Measurements from ENCODE around the gene NEK6. TPM values are rescaled to one million over a fixed set of nuclear protein-coding genes. Genes with fewer than 3 reads are reported as not detected.

Gene NEK6
- total and polyA plus RNA-seq, 5 donors from 2014 or later = 3.5 to 17.0 (median 3.7) TPM

GRCh38 chr9:124366476-124367220, 108.9 kb downstream of the NEK6 start:
- Mint-ChIP-seq H3K4me3 (no peak overlapping the region), H3K27ac (peak overlapping the region; percentile 2 to 72 (median 16)), H3K27me3 (no peaks in the 10 kb centered on the region), H3K4me1 (peaks cover 25 to 60% (median 35%) of the 10 kb centered on the region in 4 donors), H3K9me3 (no peaks in the 10 kb centered on the region), H3K36me3 (peaks cover 23% of the 10 kb centered on the region)
- Histone ChIP-seq H3K27ac (ENCODE audit: insufficient read depth, low read length, poor library complexity, severe bottlenecking) (no peak overlapping the region), H3K27me3 (ENCODE audit: control insufficient read depth, insufficient read depth, low read length) (no peaks in the 10 kb centered on the region), H3K9me3 (ENCODE audit: control insufficient read depth in 2 of 2, low read length in 2 of 2) (no peaks in the 10 kb centered on the region), H3K36me3 (ENCODE audit: control insufficient read depth, insufficient read depth, low read length) (peaks cover 4% of the 10 kb centered on the region), H3K4me3 (ENCODE audit: low read depth, low read length) (no peak overlapping the region), H3K4me1 (ENCODE audit: control insufficient read depth, insufficient read depth, low read length, poor library complexity, severe bottlenecking) (no peaks in the 10 kb centered on the region)
- ATAC-seq (ENCODE audit: low read depth in 2 of 2) (no peak), DNase-seq (no peak)

GRCh38 chr9:124368692-124369091, 110.9 kb downstream of the NEK6 start:
- DNase-seq = no peak
- Histone ChIP-seq H3K36me3 (ENCODE audit: control insufficient read depth, insufficient read depth, low read length) (peaks cover 4% of the 10 kb centered on the region), H3K27me3 (ENCODE audit: control insufficient read depth, insufficient read depth, low read length) (no peaks in the 10 kb centered on the region), H3K9me3 (ENCODE audit: control insufficient read depth in 2 of 2, low read length in 2 of 2) (no peaks in the 10 kb centered on the region), H3K4me3 (ENCODE audit: low read depth, low read length) (no peak overlapping the region), H3K27ac (ENCODE audit: insufficient read depth, low read length, poor library complexity, severe bottlenecking) (no peak overlapping the region), H3K4me1 (ENCODE audit: control insufficient read depth, insufficient read depth, low read length, poor library complexity, severe bottlenecking) (no peaks in the 10 kb centered on the region)
- Mint-ChIP-seq H3K4me1 (peaks cover 41 to 69% (median 48%) of the 10 kb centered on the region in 4 donors), H3K4me3 (no peak overlapping the region), H3K36me3 (peaks cover 14% of the 10 kb centered on the region), H3K27ac (peak overlapping the region in 1 of 3 donors; percentile 20), H3K27me3 (no peaks in the 10 kb centered on the region), H3K9me3 (peaks cover 0 to under 1% (median 0%) of the 10 kb centered on the region in 7 donors)
- no peak for ATAC-seq (ENCODE audit: low read depth in 2 of 2)

DNA sequence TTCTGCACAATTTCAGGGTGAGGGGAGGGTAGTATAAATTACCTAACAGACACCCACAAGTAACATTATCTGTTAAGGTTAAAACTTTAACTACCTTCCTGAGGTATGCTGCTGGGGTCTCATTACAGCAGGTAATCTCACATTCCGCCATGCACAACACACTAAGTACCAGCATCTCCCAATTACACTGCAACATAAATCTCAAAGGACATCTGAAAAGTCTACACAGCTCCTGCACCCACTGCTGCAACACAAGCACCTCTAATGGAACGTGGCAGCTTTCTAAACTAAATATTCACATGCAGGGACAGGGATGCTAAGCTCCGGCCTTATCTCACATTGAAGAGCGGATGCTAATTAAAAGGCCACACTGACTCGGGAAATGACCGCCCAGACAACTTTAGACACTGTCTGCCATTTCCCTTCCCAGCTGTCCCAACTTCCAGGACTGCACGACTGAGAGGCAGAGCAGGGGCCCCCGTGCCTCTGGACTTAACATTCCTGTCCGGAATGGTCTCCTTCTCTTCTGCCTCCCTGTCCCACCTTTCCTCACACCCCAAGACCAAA, 111.6 kb downstream of the NEK6 start:
- peaks cover 44 to 72% (median 53%) of the 10 kb centered on the region in 4 donors for H3K4me1 Mint-ChIP-seq
- no peak overlapping the region for H3K4me3 Mint-ChIP-seq
- ATAC-seq (ENCODE audit: low read depth in 2 of 2) = no peak
- no peaks in the 10 kb centered on the region for H3K36me3 ChIP-seq (ENCODE audit: control insufficient read depth, insufficient read depth, low read length)
- DNase-seq = no peak
- H3K9me3 ChIP-seq (ENCODE audit: control insufficient read depth in 2 of 2, low read length in 2 of 2) = no peaks in the 10 kb centered on the region
- peaks cover 19% of the 10 kb centered on the region for H3K36me3 Mint-ChIP-seq
- H3K9me3 Mint-ChIP-seq = peaks cover 0 to 4% (median 0%) of the 10 kb centered on the region in 7 donors
- H3K27ac ChIP-seq (ENCODE audit: insufficient read depth, low read length, poor library complexity, severe bottlenecking) = no peak overlapping the region
- H3K27ac Mint-ChIP-seq = peak overlapping the region in 2 of 3 donors; percentile 11 to 49
- H3K4me3 ChIP-seq (ENCODE audit: low read depth, low read length) = no peak overlapping the region
- H3K27me3 ChIP-seq (ENCODE audit: control insufficient read depth, insufficient read depth, low read length) = no peaks in the 10 kb centered on the region
- H3K4me1 ChIP-seq (ENCODE audit: control insufficient read depth, insufficient read depth, low read length, poor library complexity, severe bottlenecking) = no peaks in the 10 kb centered on the region
- H3K27me3 Mint-ChIP-seq = no peaks in the 10 kb centered on the region

- H3K27ac ChIP-seq (ENCODE audit: insufficient read depth, low read length, poor library complexity, severe bottlenecking) = no peak overlapping the region
- H3K27me3 Mint-ChIP-seq = no peaks in the 10 kb centered on the region
- H3K9me3 ChIP-seq (ENCODE audit: control insufficient read depth in 2 of 2, low read length in 2 of 2) = no peaks in the 10 kb centered on the region
- ATAC-seq (ENCODE audit: low read depth in 2 of 2) = no peak
- no peak for DNase-seq
- peaks cover 17% of the 10 kb centered on the region for H3K36me3 Mint-ChIP-seq
- H3K4me3 Mint-ChIP-seq = no peak overlapping the region
- peaks cover 9% of the 10 kb centered on the region for H3K36me3 ChIP-seq (ENCODE audit: control insufficient read depth, insufficient read depth, low read length)
- H3K4me1 ChIP-seq (ENCODE audit: control insufficient read depth, insufficient read depth, low read length, poor library complexity, severe bottlenecking) = no peaks in the 10 kb centered on the region
- H3K4me3 ChIP-seq (ENCODE audit: low read depth, low read length) = no peak overlapping the region
- H3K27me3 ChIP-seq (ENCODE audit: control insufficient read depth, insufficient read depth, low read length) = no peaks in the 10 kb centered on the region
- peaks cover 0 to 4% (median 0%) of the 10 kb centered on the region in 7 donors for H3K9me3 Mint-ChIP-seq
- peaks cover 38 to 70% (median 47%) of the 10 kb centered on the region in 4 donors for H3K4me1 Mint-ChIP-seq
- H3K27ac Mint-ChIP-seq = no peak overlapping the region
These were observed 113.3 kb downstream of the NEK6 start for GRCh38 chr9:124370896-124371582.

DNA sequence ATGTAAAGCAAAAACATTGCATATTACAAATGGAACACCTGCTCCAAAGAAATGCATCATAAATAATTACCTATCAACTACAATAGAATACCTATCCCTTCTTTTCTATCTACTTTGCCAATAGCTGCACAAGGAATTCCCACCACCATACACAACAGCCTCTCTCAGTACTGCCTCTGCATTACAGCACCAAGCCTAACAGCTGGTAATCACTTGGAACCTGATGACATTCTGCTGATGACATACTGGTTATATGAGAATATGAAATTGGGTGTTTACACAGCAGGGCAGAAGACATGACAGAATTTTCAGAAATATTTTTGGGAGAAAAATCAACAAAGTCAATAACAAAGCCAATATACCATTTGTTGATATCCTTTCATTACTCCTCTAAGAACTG, 114.3 kb downstream of the NEK6 start:
- no peaks in the 10 kb centered on the region for H3K27me3 ChIP-seq (ENCODE audit: control insufficient read depth, insufficient read depth, low read length)
- no peak overlapping the region for H3K4me3 Mint-ChIP-seq
- peaks cover 18% of the 10 kb centered on the region for H3K36me3 Mint-ChIP-seq
- DNase-seq = no peak
- H3K4me1 ChIP-seq (ENCODE audit: control insufficient read depth, insufficient read depth, low read length, poor library complexity, severe bottlenecking) = no peaks in the 10 kb centered on the region
- no peak overlapping the region for H3K27ac ChIP-seq (ENCODE audit: insufficient read depth, low read length, poor library complexity, severe bottlenecking)
- H3K36me3 ChIP-seq (ENCODE audit: control insufficient read depth, insufficient read depth, low read length) = peaks cover 9% of the 10 kb centered on the region
- H3K4me1 Mint-ChIP-seq = peaks cover 46 to 69% (median 49%) of the 10 kb centered on the region in 4 donors
- H3K27ac Mint-ChIP-seq = peak overlapping the region in 2 of 3 donors; percentile 69 to 80
- no peaks in the 10 kb centered on the region for H3K27me3 Mint-ChIP-seq
- H3K4me3 ChIP-seq (ENCODE audit: low read depth, low read length) = no peak overlapping the region
- H3K9me3 ChIP-seq (ENCODE audit: control insufficient read depth in 2 of 2, low read length in 2 of 2) = no peaks in the 10 kb centered on the region
- H3K9me3 Mint-ChIP-seq = peaks cover 0 to 4% (median 0%) of the 10 kb centered on the region in 7 donors
- ATAC-seq (ENCODE audit: low read depth in 2 of 2) = no peak

DNA sequence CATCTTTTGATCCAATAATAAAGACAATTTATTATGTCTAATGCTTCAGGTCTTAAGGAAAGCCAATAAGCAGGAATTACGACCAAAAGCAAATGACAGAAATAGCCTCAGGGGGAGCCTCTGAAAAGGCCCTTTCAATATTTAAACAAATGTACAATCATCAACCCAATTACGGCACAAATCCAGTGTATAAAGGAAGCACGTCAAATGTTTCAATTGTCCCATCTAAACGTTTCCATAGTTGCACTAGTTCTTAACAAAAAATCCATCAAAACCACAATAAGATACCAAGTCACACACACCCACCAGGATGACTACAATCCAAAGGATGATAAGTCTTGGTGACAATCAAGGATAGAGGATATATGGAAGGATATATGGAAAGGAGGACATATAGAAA, 115.6 kb downstream of the NEK6 start:
- H3K4me3 ChIP-seq (ENCODE audit: low read depth, low read length) = no peak overlapping the region
- H3K27ac ChIP-seq (ENCODE audit: insufficient read depth, low read length, poor library complexity, severe bottlenecking) = no peak overlapping the region
- Mint-ChIP-seq H3K4me1 (peaks cover 40 to 63% (median 47%) of the 10 kb centered on the region in 4 donors), H3K9me3 (peaks cover 0 to 4% (median 0%) of the 10 kb centered on the region in 7 donors), H3K27me3 (no peaks in the 10 kb centered on the region), H3K36me3 (peaks cover 22% of the 10 kb centered on the region), H3K4me3 (no peak overlapping the region), H3K27ac (no peak overlapping the region)
- H3K36me3 ChIP-seq (ENCODE audit: control insufficient read depth, insufficient read depth, low read length) = peaks cover 9% of the 10 kb centered on the region
- H3K9me3 ChIP-seq (ENCODE audit: control insufficient read depth in 2 of 2, low read length in 2 of 2) = no peaks in the 10 kb centered on the region
- H3K4me1 ChIP-seq (ENCODE audit: control insufficient read depth, insufficient read depth, low read length, poor library complexity, severe bottlenecking) = no peaks in the 10 kb centered on the region
- no peaks in the 10 kb centered on the region for H3K27me3 ChIP-seq (ENCODE audit: control insufficient read depth, insufficient read depth, low read length)
- ATAC-seq (ENCODE audit: low read depth in 2 of 2) (no peak), DNase-seq (no peak)

GRCh38 chr9:124373851-124374250, 116.1 kb downstream of the NEK6 start:
- Mint-ChIP-seq H3K9me3 (peaks cover 0 to 4% (median 0%) of the 10 kb centered on the region in 7 donors), H3K4me1 (peaks cover 38 to 65% (median 47%) of the 10 kb centered on the region in 4 donors), H3K27ac (no peak overlapping the region), H3K27me3 (no peaks in the 10 kb centered on the region), H3K4me3 (no peak overlapping the region), H3K36me3 (peaks cover 22% of the 10 kb centered on the region)
- DNase-seq = no peak
- no peaks in the 10 kb centered on the region for H3K4me1 ChIP-seq (ENCODE audit: control insufficient read depth, insufficient read depth, low read length, poor library complexity, severe bottlenecking)
- H3K27ac ChIP-seq (ENCODE audit: insufficient read depth, low read length, poor library complexity, severe bottlenecking) = no peak overlapping the region
- ATAC-seq (ENCODE audit: low read depth in 2 of 2) = no peak
- H3K36me3 ChIP-seq (ENCODE audit: control insufficient read depth, insufficient read depth, low read length) = peaks cover 9% of the 10 kb centered on the region
- no peak overlapping the region for H3K4me3 ChIP-seq (ENCODE audit: low read depth, low read length)
- no peaks in the 10 kb centered on the region for H3K9me3 ChIP-seq (ENCODE audit: control insufficient read depth in 2 of 2, low read length in 2 of 2)
- no peaks in the 10 kb centered on the region for H3K27me3 ChIP-seq (ENCODE audit: control insufficient read depth, insufficient read depth, low read length)
